Uterus (tissue), 2 donors: Measurements from ENCODE around the gene CAMTA1.

Experiments
- CTCF ChIP-seq, 4 experiments: fragments of 200-600 bp in 2 of 4; fragments of 450-650 bp in 2 of 4; sonication (generic) in 2 of 4; IDR thresholded peaks; one replicate each; pipeline ENCODE4 v1.5.1; 2016 to 2019; ENCODE audit warnings: antibody characterized with exemption in 4 of 4, mild to moderate bottlenecking in 2 of 4, moderate library complexity in 1 of 4
- POLR2A ChIP-seq, 2 donors: fragments of 450-650 bp; IDR thresholded peaks; one replicate each; pipeline ENCODE4 v1.6.1; 2016; ENCODE audit warnings: antibody characterized with exemption in 2 of 2, mild to moderate bottlenecking in 1 of 2, moderate library complexity in 1 of 2

GRCh38 chr1:7579831-7580804 lies 794.9 kb downstream of the CAMTA1 start:
- TF ChIP-seq CTCF (IDR thresholded peaks at IDR 0.05) = no peak
- no peak for TF ChIP-seq POLR2A (IDR thresholded peaks at IDR 0.05)
